IPS-15b (cell line): ENCODE data around the gene BTBD10.
"Not testable (repeated sequence)": the region's sequence is repeated elsewhere in the genome, so short reads cannot be mapped to it uniquely, and the experiment has no call there.

Experiments
- H3K27me3 ChIP-seq: one replicate; pipeline ENCODE4 v1.6.1; 2013; ENCODE audit warnings: low read length; ENCODE audit not compliant: control insufficient read depth, insufficient read depth
- H3K36me3 ChIP-seq: one replicate; pipeline ENCODE4 v1.6.1; 2013; ENCODE audit warnings: low read length; ENCODE audit not compliant: control insufficient read depth, insufficient read depth
- H3K4me1 ChIP-seq: one replicate; pipeline ENCODE4 v1.6.1; 2013; ENCODE audit warnings: mild to moderate bottlenecking, low read length; ENCODE audit not compliant: control insufficient read depth, insufficient read depth
- H3K4me3 ChIP-seq: one replicate; pipeline ENCODE4 v1.5.1; 2013; ENCODE audit warnings: low read depth, low read length
- H3K9ac ChIP-seq: one replicate; pipeline ENCODE4 v1.6.1; 2013; ENCODE audit warnings: low read depth, mild to moderate bottlenecking, low read length
- H3K9me3 ChIP-seq: one replicate; pipeline ENCODE4 v1.6.1; 2013; ENCODE audit warnings: mild to moderate bottlenecking, low read length; ENCODE audit not compliant: control insufficient read depth, insufficient read depth

The BTBD10 gene

GRCh38 chr11:13436836-13437235, 26.2 kb downstream of the BTBD10 start:
- not testable (repeated sequence) for H3K9ac ChIP-seq, H3K36me3 ChIP-seq, H3K9me3 ChIP-seq, H3K27me3 ChIP-seq, H3K4me3 ChIP-seq
- peaks cover 40% of the 10 kb centered on the region for H3K4me1 ChIP-seq

GRCh38 chr11:13434247-13435205, 28.5 kb downstream of the BTBD10 start:
- no peaks in the 10 kb centered on the region for H3K36me3 ChIP-seq

GRCh38 chr11:13433437-13433836, 29.6 kb downstream of the BTBD10 start:
- Histone ChIP-seq H3K4me1 (peaks cover 33% of the 10 kb centered on the region), H3K27me3 (no peaks in the 10 kb centered on the region), H3K36me3 (no peaks in the 10 kb centered on the region), H3K9me3 (no peaks in the 10 kb centered on the region), H3K9ac (no peak overlapping the region), H3K4me3 (no peak overlapping the region)

More at GRCh38 chr11:13434247-13435205, 28.5 kb downstream of the BTBD10 start:
- Histone ChIP-seq H3K27me3 (no peaks in the 10 kb centered on the region), H3K9ac (no peak overlapping the region), H3K9me3 (no peaks in the 10 kb centered on the region), H3K4me3 (no peak overlapping the region), H3K4me1 (peaks cover 34% of the 10 kb centered on the region)

GRCh38 chr11:13429836-13430235, 33.2 kb downstream of the BTBD10 start:
- Histone ChIP-seq H3K27me3 (no peaks in the 10 kb centered on the region), H3K36me3 (no peaks in the 10 kb centered on the region), H3K9ac (no peak overlapping the region), H3K4me3 (no peak overlapping the region), H3K4me1 (peaks cover 13% of the 10 kb centered on the region), H3K9me3 (no peaks in the 10 kb centered on the region)

GRCh38 chr11:13429288-13429687, 33.7 kb downstream of the BTBD10 start:
- Histone ChIP-seq H3K27me3 (no peaks in the 10 kb centered on the region), H3K4me1 (peaks cover 7% of the 10 kb centered on the region), H3K4me3 (no peak overlapping the region), H3K9ac (no peak overlapping the region), H3K9me3 (no peaks in the 10 kb centered on the region), H3K36me3 (no peaks in the 10 kb centered on the region)

- H3K27me3 ChIP-seq: no peaks in the 10 kb centered on the region
- H3K36me3 ChIP-seq: no peaks in the 10 kb centered on the region
- no peak overlapping the region for H3K4me3 ChIP-seq
- H3K9me3 ChIP-seq: no peaks in the 10 kb centered on the region
- H3K9ac ChIP-seq: no peak overlapping the region
- H3K4me1 ChIP-seq: no peaks in the 10 kb centered on the region
These were observed 35.6 kb downstream of the BTBD10 start for GRCh38 chr11:13427440-13427839.

GRCh38 chr11:13423372-13423771, 39.6 kb downstream of the BTBD10 start:
- no peak overlapping the region for H3K4me3 ChIP-seq
- H3K9ac ChIP-seq: no peak overlapping the region
- no peaks in the 10 kb centered on the region for H3K27me3 ChIP-seq
- no peaks in the 10 kb centered on the region for H3K36me3 ChIP-seq
- H3K9me3 ChIP-seq: no peaks in the 10 kb centered on the region
- no peaks in the 10 kb centered on the region for H3K4me1 ChIP-seq

- Histone ChIP-seq H3K27me3 (no peaks in the 10 kb centered on the region), H3K9ac (no peak overlapping the region), H3K4me3 (no peak overlapping the region), H3K36me3 (no peaks in the 10 kb centered on the region), H3K4me1 (no peaks in the 10 kb centered on the region), H3K9me3 (no peaks in the 10 kb centered on the region)
These were observed 41.5 kb downstream of the BTBD10 start for GRCh38 chr11:13421561-13421960.

GRCh38 chr11:13415201-13415600, 47.8 kb downstream of the BTBD10 start:
- H3K27me3 ChIP-seq: no peaks in the 10 kb centered on the region
- H3K9ac ChIP-seq: no peak overlapping the region
- H3K9me3 ChIP-seq: no peaks in the 10 kb centered on the region
- H3K4me3 ChIP-seq: no peak overlapping the region
- no peaks in the 10 kb centered on the region for H3K4me1 ChIP-seq
- H3K36me3 ChIP-seq: no peaks in the 10 kb centered on the region

- no peak overlapping the region for H3K9ac ChIP-seq
- H3K4me1 ChIP-seq: no peaks in the 10 kb centered on the region
- no peaks in the 10 kb centered on the region for H3K9me3 ChIP-seq
- no peak overlapping the region for H3K4me3 ChIP-seq
- no peaks in the 10 kb centered on the region for H3K27me3 ChIP-seq
- no peaks in the 10 kb centered on the region for H3K36me3 ChIP-seq
These were observed 57.8 kb downstream of the BTBD10 start for GRCh38 chr11:13405220-13405619.

GRCh38 chr11:13398335-13398734, 64.7 kb downstream of the BTBD10 start:
- not testable (repeated sequence) for H3K27me3 ChIP-seq, H3K9me3 ChIP-seq, H3K4me1 ChIP-seq, H3K36me3 ChIP-seq, H3K4me3 ChIP-seq, H3K9ac ChIP-seq

GRCh38 chr11:13391217-13391616, 71.8 kb downstream of the BTBD10 start:
- H3K9ac ChIP-seq: no peak overlapping the region
- peaks cover 3% of the 10 kb centered on the region for H3K36me3 ChIP-seq
- no peak overlapping the region for H3K4me3 ChIP-seq
- H3K4me1 ChIP-seq: no peaks in the 10 kb centered on the region
- no peaks in the 10 kb centered on the region for H3K9me3 ChIP-seq
- H3K27me3 ChIP-seq: no peaks in the 10 kb centered on the region
